Stimulated activated CD4-positive, alpha-beta T cell treated with anti-CD3 and anti-CD28 coated beads, Interleukin-2, amount 100 ng/mL, for 48 hours (primary cell): ENCODE measurements around the gene NEMP1.
"Not testable (repeated sequence)": the region's sequence is repeated elsewhere in the genome, so short reads cannot be mapped to it uniquely, and the experiment has no call there.

Experiments used
- DNase-seq, 2 donors: peaks; one replicate each; pipeline ENCODE4 v3.0.0-alpha.2; 2020

The NEMP1 gene

DNA sequence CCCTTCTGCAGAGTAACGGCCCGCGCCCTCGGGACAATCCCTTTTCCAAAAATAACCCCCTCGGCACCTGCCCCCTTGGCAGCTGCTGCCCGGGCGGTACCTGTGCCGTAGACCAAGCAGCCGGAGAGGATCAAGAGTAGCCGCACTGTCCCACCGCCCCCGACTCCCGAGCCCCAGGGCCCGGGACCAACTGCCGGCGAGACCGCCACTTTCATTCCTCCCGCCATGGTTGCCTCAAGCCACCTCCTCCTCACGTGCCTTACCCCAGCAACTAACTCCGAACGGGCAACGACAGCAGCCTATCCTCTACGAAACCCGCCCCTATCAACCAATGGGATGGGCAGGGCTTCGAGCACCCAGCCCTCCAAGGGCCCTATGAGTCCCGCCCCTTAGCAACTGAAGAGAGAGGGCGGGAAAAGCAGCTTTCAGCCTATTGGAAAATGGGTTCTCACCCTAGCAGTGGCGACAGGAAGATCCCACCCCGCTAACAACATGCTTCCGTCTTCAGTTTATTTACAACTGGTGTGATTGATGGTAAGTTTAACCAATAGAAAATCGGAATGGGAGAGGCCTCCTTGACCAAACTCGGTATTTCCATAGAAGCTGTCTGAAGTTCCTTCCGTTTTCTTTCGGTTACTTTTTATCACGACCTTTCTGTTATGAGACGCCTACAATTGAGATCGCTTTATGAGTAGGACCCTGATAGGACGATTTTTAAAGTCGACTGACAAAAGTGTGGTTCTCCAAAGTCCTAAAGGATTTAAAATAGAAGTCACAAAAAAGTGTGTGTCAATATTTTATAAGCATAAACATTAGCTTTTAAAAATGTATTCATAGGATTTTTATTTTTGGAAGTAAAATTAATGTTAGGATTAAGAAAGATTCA, at the start of gene NEMP1:
TSS of gene NEMP1 (minus strand) at position 273 of the 886 bp plus-strand sequence. CDS start at position 227, 46 bp downstream.
- peak; percentile 85 to 87 for DNase-seq

GRCh38 chr12:57127726-57128518, 49.3 kb upstream of the NEMP1 start, which contains the start of gene LRP1:
TSS of gene LRP1 (plus strand) at chr12:57128483. CDS start at chr12:57128965, 482 bp downstream.
- DNase-seq, result peak; percentile 68 to 69

- DNase-seq, result peak; percentile 18 to 33
Measured at GRCh38 chr12:57127101-57127725, 48.6 kb upstream of the NEMP1 start.

DNA sequence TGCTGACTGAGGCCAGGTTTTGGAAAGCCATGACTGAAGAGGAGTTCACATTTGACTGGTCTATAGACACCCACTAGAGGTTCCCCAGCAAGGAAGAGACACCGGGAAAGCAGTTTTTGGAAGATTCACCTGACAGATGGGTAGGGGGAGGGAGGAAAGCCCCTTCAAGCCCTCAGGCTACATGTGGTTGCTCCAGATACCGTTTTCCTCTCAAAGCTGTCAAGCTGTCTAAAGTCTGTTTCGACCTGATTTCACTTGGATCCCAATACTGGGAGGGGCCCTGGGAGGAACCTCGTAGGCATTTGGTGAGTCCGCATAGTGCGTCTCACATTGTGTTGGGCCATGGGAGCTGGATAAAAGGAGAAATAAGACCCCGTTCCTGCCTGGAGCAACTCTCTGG, 48.0 kb upstream of the NEMP1 start:
- DNase-seq, result no peak

- no peak for DNase-seq
Measured at GRCh38 chr12:57126061-57126460, 47.5 kb upstream of the NEMP1 start.

GRCh38 chr12:57124261-57124877, 45.8 kb upstream of the NEMP1 start:
- peak; percentile 75 to 80 for DNase-seq

- no peak for DNase-seq
Measured at GRCh38 chr12:57123813-57124212, 45.2 kb upstream of the NEMP1 start.

DNA sequence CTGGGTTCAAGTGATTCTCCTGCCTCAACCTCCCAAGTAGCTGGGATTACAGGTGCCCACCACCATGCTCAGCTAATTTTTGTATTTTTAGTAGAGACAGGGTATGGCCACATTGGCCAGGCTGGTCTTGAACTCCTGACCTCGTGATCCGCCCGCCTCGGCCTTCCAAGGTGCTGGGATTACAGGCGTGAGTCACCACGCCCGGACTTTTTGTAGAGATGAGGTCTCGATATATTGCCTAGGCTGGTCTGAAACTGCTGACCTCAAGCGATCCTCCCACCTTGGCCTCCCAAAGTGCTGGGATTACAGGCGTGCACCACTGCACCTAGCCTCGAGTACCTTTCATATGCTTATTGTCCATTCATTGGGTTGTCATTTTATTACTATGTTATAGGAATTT, 42.1 kb upstream of the NEMP1 start:
- not testable (repeated sequence) for DNase-seq

GRCh38 chr12:57119294-57120085, 40.9 kb upstream of the NEMP1 start:
- DNase-seq, result no peak

- no peak for DNase-seq
Measured at GRCh38 chr12:57118711-57119271, 40.2 kb upstream of the NEMP1 start.

GRCh38 chr12:57116580-57117281, 38.1 kb upstream of the NEMP1 start:
- no peak for DNase-seq

- peak; percentile 88 to 89 for DNase-seq
Measured at GRCh38 chr12:57112492-57113294, 34.1 kb upstream of the NEMP1 start.

GRCh38 chr12:57111031-57111734, 32.6 kb upstream of the NEMP1 start, which contains the start of gene STAT6:
TSS of gene STAT6 (minus strand) at chr12:57111362. CDS start at chr12:57108278, 3,084 bp downstream.
- peak; percentile 63 to 67 for DNase-seq

GRCh38 chr12:57110104-57111030, 31.8 kb upstream of the NEMP1 start:
- peak; percentile 61 to 70 for DNase-seq

GRCh38 chr12:57109207-57110103, 30.9 kb upstream of the NEMP1 start:
- no peak for DNase-seq

GRCh38 chr12:57107456-57108155, 29.0 kb upstream of the NEMP1 start:
- DNase-seq, result no peak
